Measurements from ENCODE around the gene NKX3-2. TPM values are rescaled to one million over a fixed set of nuclear protein-coding genes. Genes with fewer than 3 reads are reported as not detected.

The NKX3-2 gene
- total and polyA plus RNA-seq, 2 of the 8 experiments (the other 6 are each of a cell fraction or from before 2014, with no cell fraction given): 0.13 TPM; not detected in 1

DNA sequence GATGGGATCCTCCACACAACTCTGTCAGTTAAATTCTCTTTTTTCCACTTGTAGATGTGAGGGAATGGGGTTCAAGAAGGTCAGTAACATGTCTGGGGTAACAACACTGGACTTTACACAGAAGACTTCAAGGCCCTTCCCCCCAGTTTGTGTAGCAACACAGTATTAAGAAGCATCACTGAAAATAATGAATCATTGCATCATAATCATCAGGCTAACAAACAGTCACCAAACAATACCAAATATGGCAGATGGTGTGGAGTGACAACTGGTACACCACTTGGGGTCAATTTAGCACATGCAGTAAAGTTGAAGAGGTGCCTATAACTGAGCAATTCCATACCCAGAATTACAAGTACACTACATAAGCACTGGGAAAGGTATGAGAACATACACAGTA is 44.6 kb upstream of the NKX3-2 start:
- Histone ChIP-seq H4K91ac (replicated peaks; ENCODE audit: insufficient read length, low read length) (no peak overlapping the region), H3K36me3 (ENCODE audit: control insufficient read depth in 2 of 4, insufficient read depth in 4 of 4, low read length in 3 of 4) (peaks cover 0 to 55% (median 19%) of the 10 kb centered on the region in 4 experiments; a peak in 7 of 8 replicates), H2BK120ac (replicated peaks; ENCODE audit: low read depth, low read length) (no peak overlapping the region), H3K23me2 (ENCODE audit: low read depth, low read length) (no peaks in the 10 kb centered on the region; the same call in 1 of the 2 replicates), H3K27ac (ENCODE audit: low read depth, low read length) (no peak overlapping the region), H2BK15ac (ENCODE audit: low read length) (no peak overlapping the region), H3K4ac (replicated peaks; ENCODE audit: insufficient read length, low read depth, low read length) (no peak overlapping the region), H4K8ac (ENCODE audit: extremely low read depth, insufficient read depth, low read length) (no peak overlapping the region), H3K9ac (replicated peaks in 1 of 4; ENCODE audit: extremely low read depth in 1 of 4, low read depth in 3 of 4, low read length in 3 of 4) (no peak overlapping the region), H3K4me1 (replicated peaks in 1 of 4; ENCODE audit: control insufficient read depth in 3 of 4, insufficient read depth in 4 of 4, low read length in 3 of 4) (no peaks in the 10 kb centered on the region), H3K4me3 (ENCODE audit: extremely low read depth in 1 of 4, insufficient read depth in 2 of 4, low read depth in 3 of 4, low read length in 4 of 4) (no peak overlapping the region), H3K23ac (ENCODE audit: insufficient read length) (no peak overlapping the region), H3K4me2 (ENCODE audit: insufficient read depth in 1 of 2, low read depth in 2 of 2, low read length in 2 of 2) (no peak overlapping the region), H2BK20ac (ENCODE audit: low read length) (no peak overlapping the region), H2AFZ (ENCODE audit: low read length) (no peak overlapping the region), H2AK5ac (ENCODE audit: low read depth, low read length) (no peak overlapping the region), H2BK12ac (ENCODE audit: low read depth, low read length) (no peak overlapping the region), H3K56ac (replicated peaks; ENCODE audit: insufficient read length, low read depth, low read length) (no peak overlapping the region), H3K18ac (ENCODE audit: extremely low read depth, low read length) (no peak overlapping the region), H2BK5ac (ENCODE audit: low read depth, low read length) (no peak overlapping the region), H3K27me3 (replicated peaks in 1 of 4; ENCODE audit: control insufficient read depth in 3 of 4, extremely low read depth in 1 of 4, insufficient read depth in 3 of 4, low read length in 3 of 4) (no peaks in the 10 kb centered on the region), H4K20me1 (replicated peaks in 1 of 2; ENCODE audit: control insufficient read depth in 1 of 2, insufficient read depth in 2 of 2, low read length in 2 of 2) (peaks cover 0 to 2% of the 10 kb centered on the region in 2 experiments), H3K79me1 (ENCODE audit: low read depth, low read length) (no peaks in the 10 kb centered on the region), H3K14ac (ENCODE audit: insufficient read length) (no peak overlapping the region), H3K79me2 (ENCODE audit: control insufficient read depth in 1 of 2, insufficient read depth in 2 of 2, low read length in 2 of 2) (no peaks in the 10 kb centered on the region), H3K9me3 (ENCODE audit: insufficient read depth in 2 of 2, low read depth in 1 of 2, low read length in 1 of 2) (no peaks in the 10 kb centered on the region), H4K5ac (ENCODE audit: insufficient read length, low read depth, low read length) (no peak overlapping the region)
- TF ChIP-seq CTBP2 (IDR thresholded peaks at IDR 0.05; ENCODE audit: borderline replicate concordance, insufficient read depth, insufficient read length, low read length) (no peak), CBX8 (IDR thresholded peaks at IDR 0.05; ENCODE audit: borderline replicate concordance, low read depth, low read length) (no peak), TEAD4 (IDR thresholded peaks at IDR 0.05; ENCODE audit: low read depth, low read length) (no peak), SP2 (IDR thresholded peaks at IDR 0.05; ENCODE audit: low read length) (no peak), CREB1 (IDR thresholded peaks at IDR 0.05) (no peak), ZNF274 (IDR thresholded peaks at IDR 0.05; ENCODE audit: borderline replicate concordance, extremely low read depth, low read length) (no peak), HDAC6 (IDR thresholded peaks at IDR 0.05; ENCODE audit: low read depth, low read length) (no peak), RFX5 (IDR thresholded peaks at IDR 0.05; ENCODE audit: borderline replicate concordance, low read depth, low read length) (no peak), CHD2 (IDR thresholded peaks at IDR 0.05; ENCODE audit: low read length) (no peak)
- CTCF ChIA-PET (ENCODE audit: partially characterized antibody): no interaction called here
- POLR2A ChIA-PET (ENCODE audit: partially characterized antibody): no interaction called here
- FAIRE-seq: no peak
- no peak for DNase-seq (ENCODE audit: low read depth in 1 of 2, low spot score in 2 of 2)

All from H1 (cell line).